GM10266 (cell line): ENCODE results near the gene ANO7.

Experiments used
- DNase-seq: peaks from one replicate; pipeline ENCODE4 v3.0.0; 2012; ENCODE audit errors: extremely low spot score
- CTCF ChIP-seq: IDR thresholded peaks from 2 replicates; pipeline ENCODE4 v1.5.1; 2012; ENCODE audit warnings: mild to moderate bottlenecking, low read depth; ENCODE audit not compliant: control insufficient read depth, insufficient read depth; ENCODE audit errors: missing control alignments

ANO7 gene

GRCh38 chr2:241249654-241250053, 61.2 kb downstream of the ANO7 start:
- TF ChIP-seq CTCF, result no peak
- DNase-seq, result no peak

- TF ChIP-seq CTCF, result no peak
- no peak for DNase-seq
These were observed 64.5 kb downstream of the ANO7 start for GRCh38 chr2:241252778-241253475.

GRCh38 chr2:241254904-241255351, 66.5 kb downstream of the ANO7 start:
- TF ChIP-seq CTCF, result no peak
- no peak for DNase-seq

GRCh38 chr2:241255542-241256167, 67.2 kb downstream of the ANO7 start:
- no peak for TF ChIP-seq CTCF
- no peak for DNase-seq

- DNase-seq, result no peak
These were observed 67.7 kb downstream of the ANO7 start for GRCh38 chr2:241256168-241256545.

GRCh38 chr2:241257419-241258032, 69.0 kb downstream of the ANO7 start:
- DNase-seq, result no peak

More at GRCh38 chr2:241256168-241256545, 67.7 kb downstream of the ANO7 start:
- no peak for TF ChIP-seq CTCF

More at GRCh38 chr2:241257419-241258032, 69.0 kb downstream of the ANO7 start:
- no peak for TF ChIP-seq CTCF
